ENCODE measurements around the gene NKX2-3. TPM values are rescaled to one million over a fixed set of nuclear protein-coding genes. Genes with fewer than 3 reads are reported as not detected.
A peak's percentile ranks its signal among the peaks of the same experiment; 100 is the strongest.

NKX2-3 gene
- total RNA-seq (not detected), polyA plus RNA-seq (under 1 TPM in 1 of 2 donors, not detected in 1; 0.09 TPM)

DNA sequence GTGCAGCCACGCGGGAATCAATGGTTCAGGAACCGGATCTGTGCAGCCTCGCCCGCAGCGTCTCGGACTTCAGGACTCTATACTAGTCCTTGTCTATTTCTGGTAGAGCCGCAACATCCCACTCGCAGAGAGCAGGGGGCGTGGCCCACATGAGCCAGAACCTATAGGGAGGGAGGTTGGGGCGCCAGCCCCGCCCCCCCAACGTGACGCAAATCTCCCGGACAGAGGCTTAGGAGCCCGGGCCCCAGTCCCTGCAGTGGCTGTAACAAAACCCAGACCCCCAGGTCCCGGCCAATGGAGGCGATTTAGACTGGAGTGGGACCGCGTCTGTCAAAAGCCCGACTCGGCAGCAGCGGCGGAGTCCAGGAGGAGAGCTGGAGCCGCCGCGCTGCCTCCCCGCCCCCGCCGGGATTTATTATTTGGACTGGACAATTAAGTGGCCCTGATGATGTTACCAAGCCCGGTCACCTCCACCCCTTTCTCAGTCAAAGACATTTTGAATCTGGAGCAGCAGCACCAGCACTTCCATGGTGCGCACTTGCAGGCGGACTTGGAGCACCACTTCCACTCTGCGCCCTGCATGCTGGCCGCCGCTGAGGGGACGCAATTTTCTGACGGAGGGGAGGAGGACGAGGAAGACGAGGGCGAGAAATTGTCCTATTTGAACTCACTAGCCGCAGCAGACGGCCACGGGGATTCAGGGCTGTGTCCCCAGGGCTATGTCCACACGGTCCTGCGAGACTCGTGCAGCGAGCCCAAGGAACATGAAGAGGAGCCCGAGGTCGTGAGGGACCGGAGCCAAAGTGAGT, at the start of gene NKX2-3:
TSS of gene NKX2-3 (plus strand) at position 256 of the 809 bp plus-strand sequence. CDS start at position 446, 190 bp downstream.
- no peaks in the 10 kb centered on the region for H3K9me3 ChIP-seq (ENCODE audit: control insufficient read depth in 1 of 2, low read length in 2 of 2)
- no peak within 1 kb of the TSS for H3K4me3 ChIP-seq (ENCODE audit: low read length in 2 of 2)
- DNase-seq: no peak
- H3K36me3 ChIP-seq (ENCODE audit: insufficient read depth, low read length): no peaks in the 10 kb centered on the region
- peak within 1 kb of the TSS in 5 of 8 donors; percentile 39 to 72 (median 61) for H3K4me3 Mint-ChIP-seq
- H3K27me3 ChIP-seq (ENCODE audit: insufficient read depth, low read length): peaks cover 38% of the 10 kb centered on the region
- H3K27me3 Mint-ChIP-seq: peaks cover 60 to 69% of the 10 kb centered on the region in 2 donors
- no peaks in the 10 kb centered on the region for H3K9me3 Mint-ChIP-seq
- peaks cover 29% of the 10 kb centered on the region for H3K4me1 ChIP-seq (ENCODE audit: insufficient read depth, low read length)
- no peaks in the 10 kb centered on the region for H3K36me3 Mint-ChIP-seq
- POLR2A ChIA-PET (ENCODE audit: partially characterized antibody): no interaction called here
- H3K4me1 Mint-ChIP-seq: peaks cover 24 to 62% (median 42%) of the 10 kb centered on the region in 4 donors
- no peak within 1 kb of the TSS for H3K27ac ChIP-seq (ENCODE audit: low read depth, low read length)
- CTCF ChIA-PET (ENCODE audit: partially characterized antibody): no interaction called here
- intact Hi-C loops (cut with micrococcal nuclease): no loop called here
- no peak within 1 kb of the TSS for H3K27ac Mint-ChIP-seq

DNA sequence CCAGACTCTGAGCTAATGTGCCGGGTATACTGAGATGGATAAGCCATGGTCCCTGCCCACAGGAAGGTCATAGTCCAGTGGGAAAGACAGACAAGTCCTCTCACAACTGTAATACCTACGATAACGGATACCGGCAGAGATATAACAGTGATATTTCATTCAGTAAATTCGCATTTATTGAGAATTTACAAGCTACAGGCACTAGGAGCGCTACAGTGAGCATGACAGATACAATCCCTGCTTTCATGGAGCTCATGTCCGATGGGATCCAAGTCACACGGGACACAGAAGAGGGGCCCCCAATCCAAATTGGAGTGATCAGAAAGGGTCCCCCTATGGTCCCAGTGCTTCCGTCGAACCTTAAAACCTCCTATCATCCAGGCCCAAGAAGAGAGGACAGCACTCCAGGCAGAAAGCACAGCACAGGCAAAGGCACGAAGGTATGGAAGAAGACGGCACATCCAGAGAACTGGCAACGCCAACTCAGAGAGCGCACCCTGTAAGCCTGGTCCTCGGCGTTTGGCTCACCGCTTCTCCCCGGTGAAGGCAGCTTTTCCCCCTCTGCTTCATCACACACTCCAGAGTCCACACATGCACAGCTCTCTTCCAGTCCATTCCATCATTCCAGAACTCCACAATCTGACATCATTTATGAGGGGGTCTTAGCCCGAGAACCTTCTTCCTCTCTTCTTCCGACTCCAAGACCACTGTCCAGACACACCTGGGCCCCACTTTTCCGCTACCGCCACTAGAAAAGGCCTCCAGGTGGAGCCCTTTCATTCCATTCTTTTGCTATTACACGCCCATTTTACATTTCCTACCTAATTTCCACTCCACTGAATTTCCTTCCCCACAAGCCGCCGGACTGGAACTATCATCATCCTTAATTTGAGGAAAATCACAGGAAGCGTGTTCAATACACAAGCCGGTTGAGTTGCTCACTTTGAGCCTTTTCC, 47.8 kb upstream of the NKX2-3 start:
- Mint-ChIP-seq H3K27ac (peak overlapping the region in 1 of 7 donors; percentile 49), H3K27me3 (peaks cover 28 to 38% of the 10 kb centered on the region in 2 donors), H3K9me3 (peaks cover 0 to 5% (median 0%) of the 10 kb centered on the region in 8 donors), H3K4me1 (no peaks in the 10 kb centered on the region), H3K4me3 (no peak overlapping the region), H3K36me3 (no peaks in the 10 kb centered on the region)
- Histone ChIP-seq H3K36me3 (ENCODE audit: insufficient read depth, low read length) (no peaks in the 10 kb centered on the region), H3K27ac (ENCODE audit: low read depth, low read length) (no peak overlapping the region), H3K27me3 (ENCODE audit: insufficient read depth, low read length) (no peaks in the 10 kb centered on the region), H3K4me1 (ENCODE audit: insufficient read depth, low read length) (no peaks in the 10 kb centered on the region), H3K9me3 (ENCODE audit: control insufficient read depth in 1 of 2, low read length in 2 of 2) (no peaks in the 10 kb centered on the region), H3K4me3 (ENCODE audit: low read length in 2 of 2) (no peak overlapping the region)
- ChIA-PET CTCF (ENCODE audit: partially characterized antibody) (no interaction called here), POLR2A (ENCODE audit: partially characterized antibody) (no interaction called here)
- intact Hi-C loops (cut with micrococcal nuclease): no loop called here
- no peak for DNase-seq

DNA sequence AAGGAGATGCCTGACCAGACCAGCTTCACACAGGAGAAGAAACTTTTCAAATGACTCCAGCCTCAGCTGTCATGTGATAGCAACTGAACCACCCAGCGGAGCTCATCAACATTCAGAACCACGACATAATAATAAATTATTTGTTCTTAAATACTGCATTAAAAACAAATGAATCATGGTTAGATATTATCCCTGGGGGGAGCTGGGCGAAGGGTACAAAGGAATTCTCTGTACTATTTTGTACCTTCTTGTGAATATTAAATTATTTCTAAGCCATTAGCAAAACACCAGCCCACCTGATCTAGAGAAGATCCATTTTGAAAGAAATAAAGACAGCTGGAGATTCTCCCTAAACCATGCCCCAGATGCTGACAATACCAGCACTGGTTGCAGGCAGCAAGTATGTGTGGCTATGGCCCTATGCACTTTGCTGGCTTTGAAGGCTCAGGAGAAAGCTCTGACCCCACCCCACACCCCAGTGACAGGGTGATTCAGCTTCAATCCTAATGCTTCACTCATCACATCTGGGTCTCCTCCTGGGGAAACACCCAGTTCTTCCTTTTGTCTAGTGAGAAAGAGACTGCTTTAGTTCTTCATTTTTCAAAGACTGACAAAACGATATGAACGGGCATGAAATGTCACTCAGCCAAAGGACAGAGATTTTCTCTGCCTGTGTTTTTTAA, 45.5 kb upstream of the NKX2-3 start:
- CTCF ChIA-PET (ENCODE audit: partially characterized antibody): interaction anchor here (1.0 to 1.5 kb wide), 2 partner anchors 52 to 72 kb away, joined by 3 to 4 read pairs; no protein-coding TSS in a partner anchor
- peaks cover 27 to 43% of the 10 kb centered on the region in 2 donors for H3K27me3 Mint-ChIP-seq

DNA sequence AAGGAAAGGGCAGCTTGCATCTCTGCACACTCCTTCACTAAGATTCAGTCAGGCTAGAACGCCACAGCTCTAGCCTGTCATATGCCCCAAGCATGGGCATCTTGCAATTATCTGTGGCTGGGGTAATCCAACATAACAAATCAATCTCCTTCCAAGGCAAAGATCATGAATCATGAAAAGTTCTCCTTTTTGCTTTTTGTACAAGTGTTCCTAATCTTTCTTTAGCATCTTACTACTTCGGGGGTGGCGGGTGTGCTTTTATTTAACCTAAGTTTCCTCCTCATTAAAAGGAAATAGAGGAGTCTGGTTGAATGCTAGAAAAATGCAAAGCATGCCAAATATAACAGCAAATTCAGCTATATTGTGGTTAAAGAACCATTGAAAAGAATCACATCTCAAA, 43.5 kb upstream of the NKX2-3 start:
- CTCF ChIA-PET (ENCODE audit: partially characterized antibody): no interaction called here
- H3K27me3 Mint-ChIP-seq: peaks cover 25 to 37% of the 10 kb centered on the region in 2 donors
- Histone ChIP-seq H3K27ac (ENCODE audit: low read depth, low read length) (no peak overlapping the region), H3K9me3 (ENCODE audit: control insufficient read depth in 1 of 2, low read length in 2 of 2) (no peaks in the 10 kb centered on the region), H3K27me3 (ENCODE audit: insufficient read depth, low read length) (no peaks in the 10 kb centered on the region), H3K36me3 (ENCODE audit: insufficient read depth, low read length) (no peaks in the 10 kb centered on the region), H3K4me1 (ENCODE audit: insufficient read depth, low read length) (no peaks in the 10 kb centered on the region), H3K4me3 (ENCODE audit: low read length in 2 of 2) (no peak overlapping the region)
- DNase-seq: no peak
- H3K9me3 Mint-ChIP-seq: no peaks in the 10 kb centered on the region
- no peaks in the 10 kb centered on the region for H3K4me1 Mint-ChIP-seq
- H3K36me3 Mint-ChIP-seq: no peaks in the 10 kb centered on the region
- no peak overlapping the region for H3K27ac Mint-ChIP-seq
- POLR2A ChIA-PET (ENCODE audit: partially characterized antibody): no interaction called here
- no peak overlapping the region for H3K4me3 Mint-ChIP-seq
- intact Hi-C loops (cut with micrococcal nuclease): no loop called here

More for the DNA sequence above, 45.5 kb upstream of the NKX2-3 start:
- Mint-ChIP-seq H3K36me3 (no peaks in the 10 kb centered on the region), H3K4me1 (no peaks in the 10 kb centered on the region), H3K4me3 (no peak overlapping the region), H3K27ac (no peak overlapping the region), H3K9me3 (no peaks in the 10 kb centered on the region)
- H3K27ac ChIP-seq (ENCODE audit: low read depth, low read length): no peak overlapping the region
- H3K27me3 ChIP-seq (ENCODE audit: insufficient read depth, low read length): no peaks in the 10 kb centered on the region
- no peaks in the 10 kb centered on the region for H3K4me1 ChIP-seq (ENCODE audit: insufficient read depth, low read length)
- intact Hi-C loops (cut with micrococcal nuclease): no loop called here
- H3K36me3 ChIP-seq (ENCODE audit: insufficient read depth, low read length): no peaks in the 10 kb centered on the region
- POLR2A ChIA-PET (ENCODE audit: partially characterized antibody): no interaction called here
- no peaks in the 10 kb centered on the region for H3K9me3 ChIP-seq (ENCODE audit: control insufficient read depth in 1 of 2, low read length in 2 of 2)
- DNase-seq: no peak
- H3K4me3 ChIP-seq (ENCODE audit: low read length in 2 of 2): no peak overlapping the region

DNA sequence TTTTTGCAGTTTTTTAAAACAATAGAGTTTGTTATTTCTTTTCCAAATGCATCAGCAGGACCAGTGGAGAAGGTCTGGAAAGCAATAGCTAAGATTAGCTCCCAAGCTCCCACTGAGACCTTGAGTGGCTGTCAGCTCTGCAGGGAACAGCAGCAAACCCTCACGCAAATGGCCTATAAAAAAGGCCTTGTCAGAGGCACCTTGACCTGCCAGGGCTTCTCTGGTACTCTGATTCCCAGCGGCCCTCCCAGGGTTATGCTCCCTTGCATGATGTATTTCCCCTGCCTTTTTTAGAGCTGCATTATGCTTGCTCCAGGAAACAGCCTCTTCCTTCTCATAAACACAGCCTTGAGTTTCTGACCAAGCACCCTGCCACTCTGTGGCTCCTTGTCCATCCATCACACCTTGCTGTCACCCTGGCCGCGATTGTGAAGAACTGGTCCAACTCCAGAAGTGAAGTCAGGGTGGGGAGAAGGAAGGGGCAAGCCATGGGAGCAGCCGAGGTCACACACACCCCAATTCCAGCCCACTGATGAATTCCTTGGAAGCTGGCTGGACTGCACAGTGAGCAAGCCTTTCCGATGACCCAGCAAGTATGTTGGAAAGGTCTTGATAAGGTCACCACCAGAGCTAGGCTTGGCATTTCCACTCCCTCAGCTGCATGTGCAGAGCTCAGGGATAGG, 35.3 kb upstream of the NKX2-3 start:
- Histone ChIP-seq H3K36me3 (ENCODE audit: insufficient read depth, low read length) (no peaks in the 10 kb centered on the region), H3K27me3 (ENCODE audit: insufficient read depth, low read length) (no peaks in the 10 kb centered on the region), H3K4me1 (ENCODE audit: insufficient read depth, low read length) (no peaks in the 10 kb centered on the region), H3K9me3 (ENCODE audit: control insufficient read depth in 1 of 2, low read length in 2 of 2) (no peaks in the 10 kb centered on the region), H3K27ac (ENCODE audit: low read depth, low read length) (no peak overlapping the region), H3K4me3 (ENCODE audit: low read length in 2 of 2) (no peak overlapping the region)
- H3K4me1 Mint-ChIP-seq: no peaks in the 10 kb centered on the region
- H3K27me3 Mint-ChIP-seq: peaks cover 10 to 14% of the 10 kb centered on the region in 2 donors
- DNase-seq: no peak
- no peak overlapping the region for H3K4me3 Mint-ChIP-seq
- ChIA-PET CTCF (ENCODE audit: partially characterized antibody) (no interaction called here), POLR2A (ENCODE audit: partially characterized antibody) (no interaction called here)
- H3K9me3 Mint-ChIP-seq: peaks cover 0 to 16% (median 11%) of the 10 kb centered on the region in 8 donors
- intact Hi-C loops (cut with micrococcal nuclease): no loop called here
- H3K27ac Mint-ChIP-seq: no peak overlapping the region
- H3K36me3 Mint-ChIP-seq: no peaks in the 10 kb centered on the region

DNA sequence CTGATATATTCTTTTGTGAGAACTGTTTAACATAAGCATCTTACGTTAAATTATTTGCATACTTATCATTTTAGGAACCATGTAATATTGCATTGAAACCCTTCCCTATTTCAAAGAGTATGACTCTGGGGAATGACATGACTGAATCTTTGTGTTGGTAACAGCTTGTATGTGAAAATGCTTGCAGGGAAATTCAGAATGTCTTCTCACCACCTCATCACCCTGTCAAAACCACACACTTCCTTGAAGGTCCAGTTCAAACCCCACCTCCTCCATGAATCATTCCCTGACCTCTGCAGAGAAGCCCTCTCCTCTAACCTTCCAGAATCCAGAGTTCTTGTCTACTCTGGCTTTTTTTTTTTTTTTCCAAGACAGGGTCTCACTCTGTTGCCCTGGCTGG, 26.3 kb upstream of the NKX2-3 start:
- DNase-seq: no peak
- ChIA-PET CTCF (ENCODE audit: partially characterized antibody) (interaction anchor here (1.4 kb wide), 1 partner anchor 114 kb away, joined by 3 read pairs; no protein-coding TSS in a partner anchor), POLR2A (ENCODE audit: partially characterized antibody) (no interaction called here)
- Mint-ChIP-seq H3K27me3 (peaks cover 19 to 24% of the 10 kb centered on the region in 2 donors), H3K9me3 (peaks cover 0 to 12% (median under 1%) of the 10 kb centered on the region in 8 donors), H3K4me3 (no peak overlapping the region), H3K4me1 (no peaks in the 10 kb centered on the region), H3K27ac (no peak overlapping the region), H3K36me3 (no peaks in the 10 kb centered on the region)
- Histone ChIP-seq H3K36me3 (ENCODE audit: insufficient read depth, low read length) (no peaks in the 10 kb centered on the region), H3K27me3 (ENCODE audit: insufficient read depth, low read length) (no peaks in the 10 kb centered on the region), H3K4me1 (ENCODE audit: insufficient read depth, low read length) (no peaks in the 10 kb centered on the region), H3K9me3 (ENCODE audit: control insufficient read depth in 1 of 2, low read length in 2 of 2) (no peaks in the 10 kb centered on the region), H3K4me3 (ENCODE audit: low read length in 2 of 2) (no peak overlapping the region), H3K27ac (ENCODE audit: low read depth, low read length) (no peak overlapping the region)
- intact Hi-C loops (cut with micrococcal nuclease): no loop called here
